ENCODE measurements around the gene SLC26A2. TPM values are rescaled to one million over a fixed set of nuclear protein-coding genes. Genes with fewer than 3 reads are reported as not detected.

The SLC26A2 gene
- total RNA-seq, 2 experiments from 2014 or later, result 3.9 to 5.3 TPM

GRCh38 chr5:149951138-149951749 lies 9.3 kb upstream of the SLC26A2 start:
- H3K36me3 Mint-ChIP-seq (ENCODE audit: low read depth), result no peaks in the 10 kb centered on the region
- ChIA-PET POLR2A (no interaction called here), CTCF (interaction anchor here (0.9 to 1.2 kb wide), 3 partner anchors 39 to 248 kb away, joined by 3 to 5 read pairs (median 3); no protein-coding TSS in a partner anchor)
- intact Hi-C loops (cut with DNase I, micrococcal nuclease), result no loop called here
- DNase-seq, result no peak
- H3K4me1 Mint-ChIP-seq, result no peaks in the 10 kb centered on the region
- peaks cover 1% of the 10 kb centered on the region for H3K27me3 Mint-ChIP-seq
- no peak overlapping the region for H3K4me3 Mint-ChIP-seq
- H3K9me3 Mint-ChIP-seq (ENCODE audit: low read depth), result no peaks in the 10 kb centered on the region
- no peak for ATAC-seq
- no peak overlapping the region for H3K27ac Mint-ChIP-seq

GRCh38 chr5:149953436-149954121 lies 7.0 kb upstream of the SLC26A2 start:
- Mint-ChIP-seq H3K4me1 (no peaks in the 10 kb centered on the region), H3K27me3 (no peaks in the 10 kb centered on the region), H3K27ac (no peak overlapping the region), H3K36me3 (ENCODE audit: low read depth) (no peaks in the 10 kb centered on the region), H3K4me3 (no peak overlapping the region), H3K9me3 (ENCODE audit: low read depth) (no peaks in the 10 kb centered on the region)
- ChIA-PET POLR2A (no interaction called here), CTCF (interaction anchor here (0.6 to 1.0 kb wide), 2 partner anchors 9 to 694 kb away, joined by 3 to 4 read pairs; no protein-coding TSS in a partner anchor)
- intact Hi-C loops (cut with DNase I, micrococcal nuclease), result no loop called here
- DNase-seq, result no peak
- ATAC-seq, result no peak

GRCh38 chr5:149954798-149955197 lies 5.8 kb upstream of the SLC26A2 start:
- H3K27me3 Mint-ChIP-seq, result no peaks in the 10 kb centered on the region
- no peak overlapping the region for H3K4me3 Mint-ChIP-seq
- ChIA-PET POLR2A (no interaction called here), CTCF (interaction anchor here (1.0 kb wide), 1 partner anchor 8 kb away, joined by 3 read pairs; no protein-coding TSS in a partner anchor)
- DNase-seq (no peak), ATAC-seq (no peak)
- no peak overlapping the region for H3K27ac Mint-ChIP-seq
- peaks cover 11% of the 10 kb centered on the region for H3K4me1 Mint-ChIP-seq
- no peaks in the 10 kb centered on the region for H3K36me3 Mint-ChIP-seq (ENCODE audit: low read depth)
- intact Hi-C loops (cut with DNase I, micrococcal nuclease), result no loop called here
- no peaks in the 10 kb centered on the region for H3K9me3 Mint-ChIP-seq (ENCODE audit: low read depth)

DNA sequence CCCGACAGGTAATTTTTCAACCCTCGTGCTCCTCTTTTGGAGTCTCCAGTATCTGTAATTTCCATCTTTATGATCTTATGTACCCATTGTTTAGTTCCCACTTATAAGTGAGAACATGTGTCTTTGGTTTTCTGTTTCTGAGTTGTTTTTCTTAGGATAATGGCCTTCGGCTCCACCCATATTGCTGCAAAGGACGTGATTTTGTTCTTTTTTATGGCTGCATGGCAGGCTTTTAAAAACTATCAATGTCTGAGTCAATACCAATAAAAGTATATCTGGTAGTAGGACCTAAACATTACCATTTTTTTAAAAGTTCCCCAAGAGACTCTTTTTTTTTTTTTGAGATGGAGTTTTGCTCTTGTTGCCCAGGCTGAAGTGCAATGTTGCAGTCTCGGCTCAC lies 3.9 kb upstream of the SLC26A2 start:
- H3K27ac Mint-ChIP-seq, result no peak overlapping the region
- no peak overlapping the region for H3K4me3 Mint-ChIP-seq
- no peaks in the 10 kb centered on the region for H3K36me3 Mint-ChIP-seq (ENCODE audit: low read depth)
- no peaks in the 10 kb centered on the region for H3K27me3 Mint-ChIP-seq
- DNase-seq (no peak), ATAC-seq (no peak)
- intact Hi-C loops (cut with DNase I, micrococcal nuclease), result no loop called here
- CTCF ChIA-PET, result no interaction called here
- H3K4me1 Mint-ChIP-seq, result peaks cover 21% of the 10 kb centered on the region
- POLR2A ChIA-PET, result no interaction called here
- H3K9me3 Mint-ChIP-seq (ENCODE audit: low read depth), result no peaks in the 10 kb centered on the region

GRCh38 chr5:149957855-149958254 lies 2.7 kb upstream of the SLC26A2 start:
- intact Hi-C loops (cut with DNase I, micrococcal nuclease), result no loop called here
- ChIA-PET POLR2A (interaction anchor here (0.5 to 0.6 kb wide), 2 partner anchors 332 to 1184 kb away, joined by 4 read pairs; no protein-coding TSS in a partner anchor), CTCF (interaction anchor here (1.1 to 6.0 kb wide), 5 partner anchors 11 to 125 kb away, joined by 3 to 68 read pairs (median 5); no protein-coding TSS in a partner anchor)
- peaks cover 32% of the 10 kb centered on the region for H3K4me1 Mint-ChIP-seq
- DNase-seq (no peak), ATAC-seq (no peak)
- no peak overlapping the region for H3K4me3 Mint-ChIP-seq
- H3K9me3 Mint-ChIP-seq (ENCODE audit: low read depth), result no peaks in the 10 kb centered on the region
- no peaks in the 10 kb centered on the region for H3K27me3 Mint-ChIP-seq
- no peaks in the 10 kb centered on the region for H3K36me3 Mint-ChIP-seq (ENCODE audit: low read depth)
- H3K27ac Mint-ChIP-seq, result no peak overlapping the region

DNA sequence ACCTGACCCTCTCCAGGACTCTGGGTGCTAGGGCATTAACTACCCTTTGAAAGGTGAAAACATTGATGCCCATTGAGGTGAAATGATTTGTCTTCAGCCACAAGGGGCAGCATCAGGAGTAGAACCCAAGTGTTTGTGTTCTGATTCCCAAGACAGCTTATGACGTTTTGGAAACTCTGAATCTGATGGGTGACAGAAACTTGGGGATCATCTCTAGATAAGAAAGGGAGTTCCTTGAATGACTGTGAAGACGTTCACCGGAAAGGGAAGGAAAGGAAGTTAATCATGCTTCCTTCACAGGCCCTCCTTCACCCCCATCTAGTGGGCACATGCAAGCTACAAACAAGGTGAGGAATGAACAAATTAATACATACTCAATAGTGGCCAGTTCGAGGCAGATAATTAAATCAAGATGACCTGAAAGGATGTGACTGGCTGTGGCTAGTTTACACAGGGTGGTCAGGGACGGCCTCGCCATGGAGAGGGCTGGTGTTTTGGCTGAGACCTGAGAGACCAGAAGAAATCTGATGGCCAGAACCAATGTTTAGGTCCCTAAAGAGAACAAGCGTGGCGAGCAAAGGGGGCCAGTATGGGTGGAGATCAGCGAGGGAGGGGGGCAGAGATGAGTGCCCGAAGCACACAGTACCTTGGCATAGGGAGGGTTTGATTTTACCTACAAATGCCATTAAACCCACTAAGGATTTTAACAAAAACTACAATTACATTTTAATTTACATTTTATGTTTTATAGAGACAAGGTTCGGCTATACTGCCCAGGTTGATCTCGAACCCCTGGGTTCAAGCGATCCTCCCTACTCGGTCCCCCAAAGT lies 937 bp upstream of the SLC26A2 start:
- POLR2A ChIA-PET, result interaction anchor here (0.7 to 1.1 kb wide), 5 partner anchors 10 to 379 kb away, joined by 3 to 4 read pairs (median 3); partner anchors contain the start of genes HMGXB3 and TIGD6
- Mint-ChIP-seq H3K4me1 (peaks cover 32% of the 10 kb centered on the region), H3K9me3 (ENCODE audit: low read depth) (no peaks in the 10 kb centered on the region), H3K27me3 (no peaks in the 10 kb centered on the region), H3K4me3 (peak overlapping the region; percentile 92), H3K27ac (peak overlapping the region; percentile 100), H3K36me3 (ENCODE audit: low read depth) (no peaks in the 10 kb centered on the region)
- intact Hi-C loops (cut with DNase I, micrococcal nuclease), result loop anchor here (1.0 to 5.0 kb wide), 9 partner anchors 19 to 602 kb away; partner anchors contain the start of genes HMGXB3 (in 2 of the 2), TIGD6 (in 2 of the 2), CD74 (in 1 of the 2) and CSNK1A1 (in 1 of the 2)
- ATAC-seq (peak; percentile 54), DNase-seq (peak; percentile 70)
- CTCF ChIA-PET, result interaction anchor here (0.6 to 8.6 kb wide), 23 partner anchors 9 to 420 kb away, joined by 3 to 68 read pairs (median 4); partner anchors contain the start of genes HMGXB3 and TIGD6

DNA sequence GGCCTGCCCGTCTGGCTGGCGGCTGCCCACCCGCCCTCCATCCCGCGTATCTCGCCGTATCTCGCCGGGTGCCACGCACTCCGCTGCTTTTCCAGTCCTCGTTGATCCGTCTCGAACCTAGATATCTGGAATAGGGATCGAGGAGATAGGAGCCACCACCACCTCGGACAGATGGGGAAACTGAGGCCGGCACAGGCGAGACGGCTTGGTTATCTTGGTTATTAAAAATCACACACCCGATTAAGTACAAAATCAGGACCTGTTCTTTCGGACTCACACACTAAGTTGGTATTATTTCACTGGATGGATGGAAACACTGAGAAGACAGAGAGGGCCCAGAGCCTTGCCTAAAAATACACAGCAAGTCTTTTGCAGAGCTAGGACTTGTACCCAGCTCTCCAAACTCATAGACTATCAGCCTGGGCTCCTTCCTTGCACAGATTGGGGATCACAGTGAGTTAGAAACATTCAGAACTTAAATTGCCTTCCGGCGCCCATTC lies 678 bp downstream of the SLC26A2 start:
- Mint-ChIP-seq H3K36me3 (ENCODE audit: low read depth) (peaks cover 2% of the 10 kb centered on the region), H3K27ac (peak overlapping the region; percentile 51), H3K9me3 (ENCODE audit: low read depth) (no peaks in the 10 kb centered on the region), H3K4me1 (peaks cover 32% of the 10 kb centered on the region), H3K4me3 (peak overlapping the region; percentile 92), H3K27me3 (no peaks in the 10 kb centered on the region)
- no peak for ATAC-seq
- POLR2A ChIA-PET, result no interaction called here
- intact Hi-C loops (cut with DNase I, micrococcal nuclease), result loop anchor here in 1 of 2 experiments (2.0 to 5.0 kb wide), 3 partner anchors 30 to 604 kb away; partner anchors contain the start of genes CD74 and PCYOX1L
- no peak for DNase-seq
- CTCF ChIA-PET, result interaction anchor here (0.6 to 8.6 kb wide), 15 partner anchors 9 to 321 kb away, joined by 3 to 68 read pairs (median 4); no protein-coding TSS in a partner anchor

- Mint-ChIP-seq H3K27me3 (no peaks in the 10 kb centered on the region), H3K4me3 (peak overlapping the region; percentile 92), H3K27ac (no peak overlapping the region), H3K36me3 (ENCODE audit: low read depth) (peaks cover 2% of the 10 kb centered on the region), H3K9me3 (ENCODE audit: low read depth) (no peaks in the 10 kb centered on the region), H3K4me1 (peaks cover 32% of the 10 kb centered on the region)
- intact Hi-C loops (cut with DNase I, micrococcal nuclease), result loop anchor here (1.0 to 5.0 kb wide), 4 partner anchors 29 to 605 kb away; partner anchors contain the start of genes CD74 (in 1 of the 2) and PCYOX1L (in 1 of the 2)
- ChIA-PET CTCF (interaction anchor here (0.6 to 8.6 kb wide), 16 partner anchors 9 to 322 kb away, joined by 3 to 68 read pairs (median 4); no protein-coding TSS in a partner anchor), POLR2A (no interaction called here)
- ATAC-seq (no peak), DNase-seq (no peak)
Observed at GRCh38 chr5:149961957-149962409, 1.4 kb downstream of the SLC26A2 start.

- no peak overlapping the region for H3K4me3 Mint-ChIP-seq
- ATAC-seq (no peak), DNase-seq (no peak)
- H3K4me1 Mint-ChIP-seq, result peaks cover 32% of the 10 kb centered on the region
- no peak overlapping the region for H3K27ac Mint-ChIP-seq
- POLR2A ChIA-PET, result no interaction called here
- H3K9me3 Mint-ChIP-seq (ENCODE audit: low read depth), result no peaks in the 10 kb centered on the region
- no peaks in the 10 kb centered on the region for H3K27me3 Mint-ChIP-seq
- CTCF ChIA-PET, result interaction anchor here (1.1 to 8.6 kb wide), 14 partner anchors 8 to 323 kb away, joined by 3 to 68 read pairs (median 4); no protein-coding TSS in a partner anchor
- intact Hi-C loops (cut with DNase I, micrococcal nuclease), result loop anchor here (1.0 to 5.0 kb wide), 2 partner anchors 128 to 605 kb away; partner anchors contain the start of gene PCYOX1L (in 1 of the 2)
- H3K36me3 Mint-ChIP-seq (ENCODE audit: low read depth), result peaks cover 2% of the 10 kb centered on the region
Observed at GRCh38 chr5:149962601-149963300, 2.2 kb downstream of the SLC26A2 start.

- Mint-ChIP-seq H3K36me3 (ENCODE audit: low read depth) (peaks cover 2% of the 10 kb centered on the region), H3K4me3 (no peak overlapping the region), H3K4me1 (peaks cover 32% of the 10 kb centered on the region), H3K27me3 (no peaks in the 10 kb centered on the region), H3K9me3 (ENCODE audit: low read depth) (no peaks in the 10 kb centered on the region), H3K27ac (no peak overlapping the region)
- CTCF ChIA-PET, result interaction anchor here (0.8 to 8.6 kb wide), 5 partner anchors 9 to 592 kb away, joined by 3 to 54 read pairs (median 5); no protein-coding TSS in a partner anchor
- no peak for ATAC-seq
- no peak for DNase-seq
- intact Hi-C loops (cut with DNase I, micrococcal nuclease), result loop anchor here in 1 of 2 experiments (5.0 kb wide), 1 partner anchor 606 kb away; the partner anchor contains the start of gene PCYOX1L
- POLR2A ChIA-PET, result no interaction called here
Observed at GRCh38 chr5:149963729-149964128, 3.2 kb downstream of the SLC26A2 start.

Measured in activated CD4-positive, alpha-beta T cell treated with anti-CD3 and anti-CD28 coated beads for 36 hours (primary cell).